ENCODE measurements around the gene LGALS9B.
"Not testable (repeated sequence)": the region's sequence is repeated elsewhere in the genome, so short reads cannot be mapped to it uniquely, and the experiment has no call there.

Gene LGALS9B

DNA sequence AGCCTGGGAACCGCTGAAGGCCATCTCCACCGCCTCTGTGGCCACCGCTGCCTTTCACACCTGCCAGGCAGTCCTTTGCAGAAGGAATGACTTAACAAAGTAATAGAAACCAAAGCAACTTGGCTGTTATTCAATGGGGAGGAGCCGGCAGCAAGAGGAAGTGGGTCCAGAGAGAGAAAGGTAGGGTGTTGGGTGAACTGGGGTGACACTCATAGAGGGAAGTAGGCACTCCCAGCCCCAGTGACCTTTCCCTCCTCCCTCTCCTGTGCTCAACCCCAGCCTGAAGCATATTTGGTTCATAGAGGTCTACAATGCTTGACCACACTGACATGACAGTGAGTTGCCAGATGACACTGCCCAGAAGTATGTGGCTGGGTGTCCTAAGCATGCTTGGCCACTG is at the start of gene LGALS9B:
Gene LGALS9B, minus strand, starts transcription at position 93 of the 400 bp plus-strand sequence. Its CDS starts 69 bp downstream, at position 24.
- not testable (repeated sequence) for DNase-seq (ENCODE audit: extremely low read depth, low read depth); H3K4me3 ChIP-seq (replicated peaks; ENCODE audit: low read depth, low read length)

DNA sequence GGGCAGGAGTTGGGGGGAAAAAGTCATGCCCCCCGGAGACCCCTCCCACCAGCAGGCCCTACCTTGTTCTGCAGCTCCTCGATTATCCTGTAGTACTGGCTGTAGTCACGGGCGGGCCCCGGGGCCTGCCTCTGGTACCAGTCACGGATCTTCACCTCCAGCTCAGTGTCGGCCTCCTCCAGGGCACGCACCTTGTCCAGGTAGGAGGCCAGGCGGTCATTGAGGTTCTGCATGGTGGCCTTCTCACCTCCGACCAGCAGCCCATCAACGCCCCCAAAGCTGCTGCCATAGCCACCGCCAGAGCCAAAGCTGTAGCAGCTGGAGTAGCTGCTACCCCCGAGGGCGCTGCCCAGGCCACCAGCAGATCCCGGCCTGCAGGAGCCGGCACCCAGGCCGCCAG is 49.6 kb upstream of the LGALS9B start:
- DNase-seq (ENCODE audit: extremely low read depth, low read depth); H3K4me3 ChIP-seq (replicated peaks; ENCODE audit: low read depth, low read length): not testable (repeated sequence)

DNA sequence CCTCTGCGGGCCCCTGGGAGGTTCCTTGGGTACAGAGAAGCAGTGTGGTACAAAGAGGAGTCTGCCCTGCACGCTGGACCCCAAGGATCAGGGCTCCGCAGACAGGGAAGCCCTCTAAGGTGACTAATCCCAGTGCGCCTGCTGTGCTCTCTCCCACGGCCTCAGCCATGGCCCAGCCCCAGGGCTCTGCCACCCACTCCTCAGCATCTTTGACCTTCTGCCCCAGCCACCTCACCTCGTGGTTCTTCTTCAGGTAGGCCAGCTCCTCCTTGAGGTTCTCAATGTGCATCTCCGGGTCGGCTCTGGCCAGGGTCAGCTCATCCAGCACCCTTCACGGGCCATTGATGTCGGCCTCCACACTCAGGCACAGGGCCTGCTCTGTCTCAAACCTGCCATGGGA is 47.8 kb upstream of the LGALS9B start:
- not testable (repeated sequence) for DNase-seq (ENCODE audit: extremely low read depth, low read depth); H3K4me3 ChIP-seq (replicated peaks; ENCODE audit: low read depth, low read length)

DNA sequence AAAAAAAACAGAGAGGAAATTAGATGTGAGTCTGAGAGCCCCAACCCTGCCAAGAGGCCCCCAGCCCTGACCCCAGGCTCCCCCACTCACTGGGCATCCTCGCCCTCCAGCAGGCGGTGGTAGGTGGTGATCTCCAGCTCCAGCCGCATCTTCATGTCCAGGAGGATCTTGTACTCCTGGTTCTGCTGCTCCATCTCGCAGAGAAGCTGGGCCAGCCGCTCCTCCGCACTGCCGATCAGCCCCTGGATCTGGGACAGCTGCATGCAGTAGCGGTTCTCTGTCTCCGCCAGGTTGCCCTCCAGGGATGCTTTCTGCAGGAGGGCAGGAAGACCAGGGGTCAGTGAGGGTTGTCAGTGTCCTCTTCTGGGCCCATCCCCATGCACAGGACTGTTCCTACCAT is 46.2 kb upstream of the LGALS9B start:
- H3K4me3 ChIP-seq (replicated peaks; ENCODE audit: low read depth, low read length); DNase-seq (ENCODE audit: extremely low read depth, low read depth): not testable (repeated sequence)

DNA sequence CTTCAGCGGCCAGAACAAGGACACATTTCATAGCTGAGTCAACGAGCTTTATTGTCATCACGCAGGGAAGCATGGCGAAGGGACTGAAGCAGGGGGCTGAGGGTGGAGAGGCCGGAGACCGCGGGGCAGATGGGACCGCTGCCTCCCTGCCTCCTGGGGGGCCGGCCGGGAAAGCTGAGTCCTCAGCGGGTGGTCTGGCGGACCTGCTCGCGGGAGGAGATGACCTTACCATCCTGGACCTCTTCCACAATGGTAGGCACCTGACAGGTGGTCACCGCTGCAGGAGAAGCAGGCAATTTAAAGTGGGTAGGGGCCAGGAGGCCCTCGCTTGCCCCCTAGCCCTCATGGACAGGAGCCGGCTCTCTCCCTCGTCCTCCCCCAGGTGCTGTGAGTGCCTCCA is 45.0 kb upstream of the LGALS9B start:
- not testable (repeated sequence) for H3K4me3 ChIP-seq (replicated peaks; ENCODE audit: low read depth, low read length); DNase-seq (ENCODE audit: extremely low read depth, low read depth)

DNA sequence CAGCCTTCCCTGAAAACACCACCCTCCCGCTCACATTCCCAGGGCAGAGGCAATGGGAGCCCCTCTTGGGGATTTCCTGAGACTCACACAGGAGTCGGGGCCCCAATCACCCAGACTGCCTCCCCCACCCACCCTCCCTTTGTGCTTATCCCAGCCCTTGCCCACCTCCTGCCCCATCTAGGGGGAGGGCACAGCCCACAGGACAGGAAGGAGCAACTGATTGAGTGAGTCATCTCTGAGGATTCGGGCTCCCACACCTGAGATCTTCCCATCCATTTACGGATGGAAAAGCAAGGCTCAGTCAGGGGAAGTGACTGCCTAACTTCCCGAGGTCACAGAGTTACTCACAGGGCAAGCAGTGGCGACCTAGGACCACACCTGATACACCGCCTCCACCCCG is 44.4 kb upstream of the LGALS9B start:
- not testable (repeated sequence) for DNase-seq (ENCODE audit: extremely low read depth, low read depth); H3K4me3 ChIP-seq (replicated peaks; ENCODE audit: low read depth, low read length)

DNA sequence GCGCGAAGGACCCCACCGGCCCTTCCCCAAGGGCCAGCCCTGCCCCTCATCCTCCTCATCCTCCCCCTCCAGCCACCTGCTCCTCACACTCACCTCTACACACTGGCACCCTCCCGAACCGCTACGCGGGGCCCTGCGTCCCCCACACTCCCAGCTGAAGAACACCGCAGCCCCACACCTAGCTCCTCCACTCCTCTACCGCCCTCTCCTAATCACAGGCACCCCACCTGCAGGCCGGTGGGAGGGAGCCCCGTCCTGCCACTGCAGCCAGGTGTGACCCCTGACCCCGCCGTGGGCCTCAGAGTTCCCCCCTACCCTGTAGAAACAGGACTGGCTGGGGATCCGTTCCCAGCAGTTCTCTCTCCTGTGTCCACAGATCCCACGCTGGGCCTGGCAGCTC is 38.0 kb upstream of the LGALS9B start:
- not testable (repeated sequence) for H3K4me3 ChIP-seq (replicated peaks; ENCODE audit: low read depth, low read length); DNase-seq (ENCODE audit: extremely low read depth, low read depth)

DNA sequence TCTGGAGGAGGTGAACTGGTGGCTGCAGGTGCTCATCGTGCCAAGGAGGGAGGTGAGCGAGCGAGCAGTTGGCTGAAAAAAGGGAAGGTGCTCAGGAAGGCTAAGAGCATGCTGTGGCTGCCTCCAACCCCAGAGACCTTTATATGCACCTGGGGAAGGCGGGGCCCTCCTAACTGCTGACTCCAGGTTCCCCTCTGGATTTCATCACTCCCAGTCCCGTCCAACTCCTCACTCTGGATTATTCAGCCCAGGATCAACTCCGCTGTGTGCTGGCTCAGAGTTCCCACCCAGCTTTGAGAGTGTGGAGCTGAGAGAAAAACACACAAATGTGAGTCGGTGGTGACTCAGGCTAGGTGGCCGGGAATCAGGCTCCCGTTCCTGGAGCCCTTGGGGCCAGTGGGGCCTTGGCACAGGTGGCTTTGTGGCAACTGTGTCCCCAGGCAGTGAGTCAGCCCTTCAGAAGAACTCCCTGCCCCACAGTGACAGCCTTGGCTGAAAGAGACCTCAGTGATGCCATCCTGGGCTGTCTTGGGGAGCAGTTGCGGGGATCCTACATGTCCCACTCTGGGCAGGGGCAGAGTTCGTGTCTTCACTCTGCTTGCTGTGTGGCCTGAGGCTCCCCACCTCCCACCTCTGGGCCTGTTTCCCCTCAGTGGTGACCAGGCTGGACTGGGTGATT is 37.2 kb upstream of the LGALS9B start:
- DNase-seq (ENCODE audit: extremely low read depth, low read depth); H3K4me3 ChIP-seq (replicated peaks; ENCODE audit: low read depth, low read length): not testable (repeated sequence)

DNA sequence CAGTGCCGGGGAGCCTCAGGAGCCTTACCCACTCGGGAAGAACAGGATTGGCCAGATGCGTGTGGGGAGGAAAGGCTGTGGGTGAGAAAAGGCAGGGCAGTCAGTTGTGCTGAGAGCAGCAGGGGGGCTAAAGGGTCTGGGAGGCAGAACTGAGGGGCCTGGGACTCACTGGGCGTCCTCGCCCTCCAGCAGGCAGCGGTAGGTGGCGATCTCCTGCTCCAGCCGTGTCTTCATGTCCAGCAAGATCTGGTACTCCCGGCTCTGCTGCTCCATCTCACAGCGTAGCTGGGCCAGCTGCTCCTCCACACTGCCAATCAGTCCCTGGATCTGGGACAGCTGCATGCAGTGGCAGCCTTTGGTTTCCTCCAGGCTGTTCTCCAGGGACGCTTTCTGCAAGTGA is 34.6 kb upstream of the LGALS9B start:
- not testable (repeated sequence) for DNase-seq (ENCODE audit: extremely low read depth, low read depth); H3K4me3 ChIP-seq (replicated peaks; ENCODE audit: low read depth, low read length)

DNA sequence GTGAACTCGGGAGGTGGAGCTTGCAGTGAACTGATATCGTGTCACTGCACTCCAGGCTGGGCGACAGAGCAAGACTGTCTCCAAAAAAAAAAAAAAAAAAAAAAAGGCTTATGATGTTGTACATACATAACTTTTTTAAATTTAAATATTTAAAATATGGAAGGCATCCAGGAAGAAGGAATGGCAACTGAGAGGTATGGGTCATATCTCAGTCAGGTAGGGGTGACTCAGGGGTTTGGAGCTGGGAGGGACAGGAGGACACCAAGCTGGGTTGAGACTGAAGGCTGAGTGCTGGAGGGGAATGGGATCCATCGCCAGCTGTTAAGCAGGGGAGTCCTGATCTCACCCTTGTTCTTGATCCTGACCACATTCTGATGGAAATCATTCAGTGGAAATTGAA is 33.0 kb upstream of the LGALS9B start:
- not testable (repeated sequence) for H3K4me3 ChIP-seq (replicated peaks; ENCODE audit: low read depth, low read length); DNase-seq (ENCODE audit: extremely low read depth, low read depth)

DNA sequence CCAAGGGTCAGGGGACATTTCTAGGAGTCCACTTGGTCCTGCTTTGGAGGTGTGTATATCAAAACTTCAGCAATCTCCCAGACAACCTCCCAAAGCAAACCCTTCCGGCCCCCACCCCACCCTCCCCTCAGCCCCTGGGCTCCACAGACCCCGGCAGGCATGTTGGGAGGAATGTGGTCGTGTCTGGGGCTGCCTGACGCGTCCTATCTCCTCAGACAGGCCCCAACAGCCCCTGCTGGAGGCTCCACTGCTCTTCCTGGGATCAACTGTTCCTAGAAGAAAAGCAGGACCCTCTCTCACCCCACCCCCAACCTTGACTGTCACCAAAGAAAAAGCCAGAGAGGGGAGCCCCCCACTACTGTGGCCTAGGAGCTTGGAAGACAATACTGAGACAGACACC is 28.1 kb upstream of the LGALS9B start:
- DNase-seq (ENCODE audit: extremely low read depth, low read depth); H3K4me3 ChIP-seq (replicated peaks; ENCODE audit: low read depth, low read length): not testable (repeated sequence)

DNA sequence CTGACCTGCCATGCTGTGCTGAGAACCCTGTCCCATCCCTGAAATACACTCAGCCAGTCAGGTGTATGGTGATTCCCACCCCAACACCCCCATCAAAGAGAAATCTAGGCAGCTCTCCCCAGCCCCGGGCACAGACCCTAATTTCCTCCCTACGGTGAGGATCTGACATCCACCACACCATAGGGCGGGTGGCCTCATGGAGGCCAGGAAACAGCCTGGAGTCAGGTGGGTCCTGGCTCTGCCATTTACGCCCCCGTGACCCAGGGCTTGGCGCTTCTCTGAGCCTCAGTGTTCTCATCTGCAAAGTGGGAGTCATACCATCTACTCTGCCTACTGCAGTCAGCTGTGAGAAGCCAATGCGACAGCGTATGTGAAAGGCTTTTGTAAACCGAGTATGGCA is 27.4 kb upstream of the LGALS9B start:
- H3K4me3 ChIP-seq (replicated peaks; ENCODE audit: low read depth, low read length); DNase-seq (ENCODE audit: extremely low read depth, low read depth): not testable (repeated sequence)

DNA sequence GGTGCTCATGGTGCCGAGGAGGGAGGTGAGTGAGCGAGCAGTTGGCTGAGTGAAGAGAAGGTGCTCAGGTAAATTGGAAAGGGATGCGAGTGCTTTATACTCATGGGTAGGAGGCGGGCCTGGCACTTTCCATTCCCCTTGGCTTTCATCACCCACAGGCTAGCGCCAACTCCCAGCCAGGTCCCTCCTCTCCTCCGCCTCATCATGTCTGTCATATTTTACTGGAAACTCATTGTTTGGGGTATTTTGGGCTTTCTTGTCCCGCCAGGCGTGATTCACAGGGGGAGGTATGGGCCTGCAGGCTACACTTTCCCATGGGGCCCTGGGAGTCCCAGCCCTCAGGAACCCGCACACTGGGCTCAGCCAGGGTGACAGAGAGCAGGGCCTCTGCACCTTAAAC is 26.8 kb upstream of the LGALS9B start:
- DNase-seq (ENCODE audit: extremely low read depth, low read depth): not testable (repeated sequence)

DNA sequence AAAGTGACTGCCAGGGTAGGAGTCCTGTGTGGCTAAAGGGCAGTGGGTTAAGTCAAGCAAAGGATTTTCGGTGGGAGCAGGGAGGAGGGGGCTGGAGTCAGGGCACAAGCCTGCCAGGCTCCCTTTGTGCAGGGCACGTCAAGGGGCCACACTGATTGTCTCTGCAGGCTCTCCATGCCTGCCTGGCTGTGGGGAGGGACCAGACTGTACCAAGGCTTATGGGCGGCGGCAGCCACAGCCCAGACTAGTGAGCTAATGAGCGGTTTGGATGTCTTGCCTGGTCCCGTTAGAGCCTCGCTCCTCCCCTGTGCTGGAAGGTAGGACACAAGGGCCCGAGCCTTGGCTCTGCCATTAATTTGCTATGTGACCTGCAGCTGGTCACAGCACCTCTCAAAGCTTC is 25.6 kb upstream of the LGALS9B start:
- DNase-seq (ENCODE audit: extremely low read depth, low read depth); H3K4me3 ChIP-seq (replicated peaks; ENCODE audit: low read depth, low read length): not testable (repeated sequence)

More for the DNA sequence above, 26.8 kb upstream of the LGALS9B start:
- H3K4me3 ChIP-seq (replicated peaks; ENCODE audit: low read depth, low read length): not testable (repeated sequence)

DNA sequence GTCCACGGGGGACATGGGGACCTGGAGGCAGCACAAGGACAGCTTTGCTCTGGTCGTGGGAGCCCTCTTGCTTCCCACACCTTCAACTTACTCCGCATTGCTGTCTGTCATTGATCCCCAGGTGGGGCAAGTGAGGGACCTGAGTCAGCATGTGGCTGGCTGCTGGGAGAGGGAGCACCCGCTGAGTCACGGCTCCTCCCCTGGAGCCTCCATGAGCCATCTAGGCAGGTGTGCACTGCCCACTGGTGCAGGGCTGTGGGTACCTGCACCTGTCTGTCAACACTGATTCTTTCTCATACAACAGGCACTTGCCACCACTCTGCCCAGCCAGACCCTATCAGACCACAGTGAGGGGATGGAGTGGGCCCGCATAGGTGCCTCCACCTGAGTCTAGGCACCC is 24.8 kb upstream of the LGALS9B start:
- H3K4me3 ChIP-seq (replicated peaks; ENCODE audit: low read depth, low read length); DNase-seq (ENCODE audit: extremely low read depth, low read depth): not testable (repeated sequence)

DNA sequence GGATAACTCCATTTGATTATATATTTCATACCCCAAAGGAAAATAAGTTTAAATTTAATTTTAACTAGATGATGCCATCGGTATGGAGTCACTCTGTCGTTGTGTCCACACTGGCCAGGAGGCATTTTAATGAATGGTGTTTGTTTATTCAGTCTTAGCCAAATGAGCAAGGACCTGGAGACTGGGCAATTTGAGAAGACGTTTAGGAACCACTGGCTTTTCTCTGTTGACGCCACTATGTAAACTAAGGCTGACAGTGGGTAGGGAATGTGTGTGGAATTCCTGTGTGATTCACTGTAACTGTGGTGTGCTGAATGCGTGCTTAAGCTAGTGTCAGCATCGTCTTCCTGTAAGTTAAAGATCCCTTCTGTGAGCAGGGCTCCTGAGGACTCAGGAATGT is 17.6 kb upstream of the LGALS9B start:
- not testable (repeated sequence) for DNase-seq (ENCODE audit: extremely low read depth, low read depth)

DNA sequence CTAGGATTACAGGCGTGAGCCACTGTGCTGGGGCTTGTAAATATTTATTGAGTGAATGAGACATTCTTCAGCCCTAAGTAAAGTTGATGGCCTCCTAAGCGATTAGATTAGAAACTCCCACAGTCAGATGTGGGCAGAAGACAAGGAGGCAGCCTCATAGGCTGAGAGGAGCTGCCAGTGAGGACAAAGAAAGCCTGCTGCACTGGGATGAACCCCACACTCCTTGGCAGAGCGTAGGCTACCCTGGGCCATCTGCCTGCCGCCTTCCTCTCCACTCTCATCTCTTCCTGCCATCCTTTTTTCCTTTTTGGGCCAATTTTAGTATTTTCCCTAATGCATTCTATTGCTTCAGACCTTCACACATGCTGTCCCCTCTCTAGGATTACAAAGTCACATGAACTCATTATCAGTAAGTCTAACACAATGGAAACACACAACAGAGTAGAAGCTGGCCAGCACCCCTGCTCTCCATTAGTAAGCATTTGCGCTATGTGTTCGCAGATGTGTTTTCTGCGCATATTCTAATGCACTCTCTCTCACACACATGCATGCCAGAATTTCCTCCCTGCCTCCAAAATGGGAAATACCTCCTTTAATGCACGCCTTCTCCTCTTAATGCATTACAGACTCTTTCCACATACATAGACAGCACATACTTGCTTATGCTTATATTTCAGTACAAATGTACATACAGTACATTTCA is 12.7 kb upstream of the LGALS9B start:
- DNase-seq (ENCODE audit: extremely low read depth, low read depth); H3K4me3 ChIP-seq (replicated peaks; ENCODE audit: low read depth, low read length): not testable (repeated sequence)

More for the DNA sequence above, 17.6 kb upstream of the LGALS9B start:
- not testable (repeated sequence) for H3K4me3 ChIP-seq (replicated peaks; ENCODE audit: low read depth, low read length)

DNA sequence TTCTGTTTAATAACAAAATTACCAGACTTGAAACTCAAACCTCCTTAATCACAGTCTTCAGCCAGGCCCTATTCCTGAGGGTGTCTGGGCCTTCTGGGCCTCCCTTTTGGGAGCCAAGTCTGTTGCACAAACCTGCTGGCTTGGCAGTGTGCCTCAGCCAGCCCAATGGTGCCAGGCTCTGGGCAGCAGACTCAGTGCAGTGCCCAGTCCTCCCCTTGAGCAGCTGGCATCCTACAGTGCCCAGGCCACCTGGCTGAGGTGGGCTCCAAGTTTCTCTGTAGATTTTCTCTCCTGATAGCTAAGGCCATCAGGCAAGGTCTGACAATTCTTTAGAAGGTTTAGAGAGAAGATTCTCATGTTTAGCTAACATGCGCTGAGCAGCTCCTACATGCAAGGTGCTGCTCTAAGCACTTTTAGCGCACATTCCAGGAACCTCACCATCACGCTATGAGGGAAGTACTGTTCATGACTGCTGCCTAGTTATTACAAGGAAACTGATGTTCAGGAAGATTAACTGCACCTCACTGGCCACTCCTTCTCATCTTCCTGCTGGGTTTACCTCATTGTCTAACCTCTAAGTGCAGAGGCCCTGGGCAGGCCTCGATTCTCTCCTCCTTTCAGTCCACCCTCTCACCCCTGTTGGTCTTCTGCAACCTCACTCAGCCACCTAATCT is 10.2 kb upstream of the LGALS9B start:
- not testable (repeated sequence) for H3K4me3 ChIP-seq (replicated peaks; ENCODE audit: low read depth, low read length); DNase-seq (ENCODE audit: extremely low read depth, low read depth)
